ENCODE results near the gene ACSL4. TPM values are rescaled to one million over a fixed set of nuclear protein-coding genes. Genes with fewer than 3 reads are reported as not detected.
"Not testable (repeated sequence)": the region's sequence is repeated elsewhere in the genome, so short reads cannot be mapped to it uniquely, and the experiment has no call there.

The ACSL4 gene
- total RNA-seq, 3 donors from 2014 or later, result 77.3 to 101 (median 78.9) TPM

DNA sequence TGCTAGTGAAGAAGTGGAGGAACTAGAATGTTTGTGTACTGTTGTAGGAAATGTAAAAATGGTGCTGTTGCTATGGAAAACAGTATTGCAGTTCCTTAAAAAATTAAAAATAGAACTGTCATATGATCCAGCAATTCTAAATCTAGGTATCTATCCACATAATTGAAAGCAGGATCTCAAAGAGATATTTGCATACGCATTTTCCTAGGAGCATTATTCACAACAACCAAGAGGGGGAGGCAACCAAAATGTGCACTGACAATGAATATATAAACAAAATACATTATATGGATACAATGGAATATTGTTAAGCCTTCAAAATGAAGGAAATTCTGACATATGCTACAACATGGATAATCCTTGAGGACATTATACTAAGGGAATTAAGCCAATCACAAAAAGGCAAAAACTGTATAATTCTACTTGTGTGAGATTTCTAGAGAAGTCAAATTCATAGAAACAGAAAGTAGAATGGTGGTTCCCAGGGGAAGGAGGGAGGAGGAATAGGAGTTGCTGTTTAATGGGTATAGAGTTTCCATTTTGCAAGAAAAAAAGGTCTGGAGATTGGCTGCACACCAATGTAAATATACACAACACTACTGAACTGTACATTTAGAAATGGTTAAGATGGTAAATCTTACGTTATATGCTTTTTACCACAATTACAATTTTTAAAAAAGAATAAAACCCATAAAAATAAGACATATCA, 72.5 kb downstream of the ACSL4 start:
- DNase-seq (ENCODE audit: low spot score in 2 of 2), result no peak
- H3K27ac ChIP-seq, result no peak overlapping the region
- intact Hi-C loops (cut with DNase I; ENCODE audit: low total_unique reads), result no loop called here
- H3K9me3 ChIP-seq, result no peaks in the 10 kb centered on the region
- H3K4me1 ChIP-seq, result no peaks in the 10 kb centered on the region
- peaks cover 0 to 18% of the 10 kb centered on the region in 2 donors for H3K27me3 ChIP-seq
- no peaks in the 10 kb centered on the region for H3K36me3 ChIP-seq
- H3K4me3 ChIP-seq, result no peak overlapping the region
- TF ChIP-seq POLR2AphosphoS5 (IDR thresholded peaks at IDR 0.05), result no peak
- TF ChIP-seq POLR2A (IDR thresholded peaks at IDR 0.05), result no peak
- TF ChIP-seq, protein P1, sequence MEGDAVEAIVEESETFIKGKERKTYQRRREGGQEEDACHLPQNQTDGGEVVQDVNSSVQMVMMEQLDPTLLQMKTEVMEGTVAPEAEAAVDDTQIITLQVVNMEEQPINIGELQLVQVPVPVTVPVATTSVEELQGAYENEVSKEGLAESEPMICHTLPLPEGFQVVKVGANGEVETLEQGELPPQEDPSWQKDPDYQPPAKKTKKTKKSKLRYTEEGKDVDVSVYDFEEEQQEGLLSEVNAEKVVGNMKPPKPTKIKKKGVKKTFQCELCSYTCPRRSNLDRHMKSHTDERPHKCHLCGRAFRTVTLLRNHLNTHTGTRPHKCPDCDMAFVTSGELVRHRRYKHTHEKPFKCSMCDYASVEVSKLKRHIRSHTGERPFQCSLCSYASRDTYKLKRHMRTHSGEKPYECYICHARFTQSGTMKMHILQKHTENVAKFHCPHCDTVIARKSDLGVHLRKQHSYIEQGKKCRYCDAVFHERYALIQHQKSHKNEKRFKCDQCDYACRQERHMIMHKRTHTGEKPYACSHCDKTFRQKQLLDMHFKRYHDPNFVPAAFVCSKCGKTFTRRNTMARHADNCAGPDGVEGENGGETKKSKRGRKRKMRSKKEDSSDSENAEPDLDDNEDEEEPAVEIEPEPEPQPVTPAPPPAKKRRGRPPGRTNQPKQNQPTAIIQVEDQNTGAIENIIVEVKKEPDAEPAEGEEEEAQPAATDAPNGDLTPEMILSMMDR (IDR thresholded peaks at IDR 0.05), result no peak

- Histone ChIP-seq H3K27me3 (peaks cover 0 to 17% of the 10 kb centered on the region in 2 donors), H3K36me3 (no peaks in the 10 kb centered on the region), H3K27ac (no peak overlapping the region), H3K4me1 (no peaks in the 10 kb centered on the region), H3K4me3 (no peak overlapping the region), H3K9me3 (no peaks in the 10 kb centered on the region)
- intact Hi-C loops (cut with DNase I; ENCODE audit: low total_unique reads), result no loop called here
- TF ChIP-seq POLR2AphosphoS5 (IDR thresholded peaks at IDR 0.05) (no peak), POLR2A (IDR thresholded peaks at IDR 0.05) (no peak)
- TF ChIP-seq, protein P1 (IDR thresholded peaks at IDR 0.05), result no peak
- no peak for DNase-seq (ENCODE audit: low spot score in 2 of 2)
These were observed 74.7 kb downstream of the ACSL4 start for GRCh38 chrX:109658391-109658790.

DNA sequence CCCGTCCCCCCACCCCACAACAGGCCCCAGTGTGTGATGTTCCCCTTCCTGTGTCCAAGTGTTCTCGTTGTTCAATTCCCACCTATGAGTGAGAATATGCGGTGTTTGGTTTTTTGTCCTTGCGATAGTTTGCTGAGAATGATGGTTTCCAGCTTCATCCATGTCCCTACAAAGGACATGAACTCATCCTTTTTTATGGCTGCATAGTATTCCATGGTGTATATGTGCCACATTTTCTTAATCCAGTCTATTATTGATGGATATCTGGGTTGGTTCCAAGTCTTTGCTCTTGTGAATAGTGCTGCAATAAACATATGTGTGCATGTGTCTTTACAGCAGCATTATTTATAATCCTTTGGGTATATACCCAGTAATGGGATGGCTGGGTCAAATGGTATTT, 75.7 kb downstream of the ACSL4 start:
- H3K4me3 ChIP-seq; H3K9me3 ChIP-seq; H3K4me1 ChIP-seq; intact Hi-C loops (cut with DNase I; ENCODE audit: low total_unique reads); H3K27ac ChIP-seq; H3K36me3 ChIP-seq; DNase-seq (ENCODE audit: low spot score in 2 of 2): not testable (repeated sequence)
- H3K27me3 ChIP-seq, result peaks cover 0 to 17% of the 10 kb centered on the region in 2 donors

DNA sequence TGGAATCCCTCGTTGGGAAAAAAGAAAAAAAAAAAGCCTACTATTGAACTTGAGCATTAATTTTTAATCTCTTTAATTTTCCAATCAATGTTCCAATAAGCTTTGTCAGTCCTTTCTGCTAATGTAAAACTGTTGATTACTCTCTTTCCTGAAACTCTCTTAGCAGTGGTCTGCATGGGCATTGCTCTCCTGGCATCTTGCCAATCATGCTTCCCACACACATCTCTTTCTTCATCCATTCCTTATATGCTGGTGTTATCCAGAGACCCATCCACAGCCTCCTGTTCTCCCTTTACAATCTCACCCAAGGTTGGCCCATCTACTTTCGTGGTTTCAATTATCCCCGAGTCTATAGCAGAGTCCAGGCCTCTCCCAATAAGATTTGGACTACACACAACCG, 76.3 kb downstream of the ACSL4 start:
- peaks cover 0 to 17% of the 10 kb centered on the region in 2 donors for H3K27me3 ChIP-seq
- H3K4me3 ChIP-seq, result no peak overlapping the region
- no peaks in the 10 kb centered on the region for H3K4me1 ChIP-seq
- DNase-seq (ENCODE audit: low spot score in 2 of 2), result no peak
- intact Hi-C loops (cut with DNase I; ENCODE audit: low total_unique reads), result no loop called here
- no peaks in the 10 kb centered on the region for H3K36me3 ChIP-seq
- H3K9me3 ChIP-seq, result no peaks in the 10 kb centered on the region
- TF ChIP-seq POLR2A (IDR thresholded peaks at IDR 0.05) (no peak), POLR2AphosphoS5 (IDR thresholded peaks at IDR 0.05) (no peak)
- TF ChIP-seq, protein P1 (IDR thresholded peaks at IDR 0.05), result no peak
- H3K27ac ChIP-seq, result no peak overlapping the region

GRCh38 chrX:109655502-109656201, 77.4 kb downstream of the ACSL4 start:
- no peaks in the 10 kb centered on the region for H3K36me3 ChIP-seq
- intact Hi-C loops (cut with DNase I; ENCODE audit: low total_unique reads), result no loop called here

GRCh38 chrX:109654516-109655109, 78.4 kb downstream of the ACSL4 start:
- H3K27me3 ChIP-seq, result peaks cover 0 to 16% of the 10 kb centered on the region in 2 donors
- no peaks in the 10 kb centered on the region for H3K36me3 ChIP-seq
- TF ChIP-seq POLR2AphosphoS5 (IDR thresholded peaks at IDR 0.05) (no peak), POLR2A (IDR thresholded peaks at IDR 0.05) (no peak)
- TF ChIP-seq, protein P1 (IDR thresholded peaks at IDR 0.05), result no peak
- H3K4me1 ChIP-seq, result no peaks in the 10 kb centered on the region
- H3K27ac ChIP-seq, result no peak overlapping the region
- no peaks in the 10 kb centered on the region for H3K9me3 ChIP-seq
- intact Hi-C loops (cut with DNase I; ENCODE audit: low total_unique reads), result no loop called here
- DNase-seq (ENCODE audit: low spot score in 2 of 2), result no peak
- no peak overlapping the region for H3K4me3 ChIP-seq

More at GRCh38 chrX:109655502-109656201, 77.4 kb downstream of the ACSL4 start:
- H3K4me1 ChIP-seq, result no peaks in the 10 kb centered on the region
- no peak overlapping the region for H3K4me3 ChIP-seq
- TF ChIP-seq POLR2A (IDR thresholded peaks at IDR 0.05), result no peak
- no peak overlapping the region for H3K27ac ChIP-seq
- H3K9me3 ChIP-seq, result no peaks in the 10 kb centered on the region
- no peak for DNase-seq (ENCODE audit: low spot score in 2 of 2)
- peaks cover 0 to 17% of the 10 kb centered on the region in 2 donors for H3K27me3 ChIP-seq

DNA sequence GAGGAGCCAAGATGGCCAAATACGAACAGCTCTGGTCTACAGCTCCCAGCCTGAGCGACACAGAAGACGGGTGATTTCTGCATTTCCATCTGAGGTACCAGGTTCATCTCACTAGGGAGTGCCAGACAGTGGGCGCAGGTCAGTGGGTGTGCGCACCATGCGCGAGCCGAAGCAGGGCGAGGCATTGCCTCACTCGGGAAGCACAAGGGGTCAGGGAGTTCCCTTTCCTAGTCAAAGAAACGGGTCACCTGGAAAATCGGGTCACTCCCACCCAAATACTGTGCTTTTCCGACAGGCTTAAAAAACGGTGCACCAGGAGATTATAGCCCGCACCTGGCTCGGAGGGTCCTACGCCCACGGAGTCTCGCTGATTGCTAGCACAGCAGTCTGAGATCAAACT, 88.4 kb downstream of the ACSL4 start:
- H3K4me3 ChIP-seq; DNase-seq (ENCODE audit: low spot score in 2 of 2); H3K9me3 ChIP-seq; H3K27ac ChIP-seq; H3K36me3 ChIP-seq; H3K4me1 ChIP-seq; H3K27me3 ChIP-seq; intact Hi-C loops (cut with DNase I; ENCODE audit: low total_unique reads): not testable (repeated sequence)

Measured in breast epithelium (tissue), 4 donors.